ENCODE measurements around the gene INTS1.

The INTS1 gene

DNA sequence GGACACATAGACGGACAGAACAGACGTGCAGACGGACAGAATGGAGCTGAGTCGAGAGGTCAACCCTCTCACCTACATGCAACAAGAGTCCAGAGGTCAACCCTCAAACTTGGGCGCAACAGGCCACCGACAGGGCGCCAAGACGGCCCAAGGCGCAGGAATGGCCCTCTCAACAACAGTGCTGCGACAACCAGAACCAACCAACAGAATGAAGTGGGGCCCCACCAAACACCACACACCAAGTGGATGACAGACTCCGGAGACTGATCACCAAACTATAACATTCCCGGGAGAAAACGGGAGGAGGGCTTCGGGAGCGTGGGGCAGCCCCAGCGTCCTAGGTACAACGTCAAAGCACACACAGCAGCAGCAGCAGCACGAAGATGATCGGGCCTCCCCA is 13.4 kb downstream of the INTS1 start:
- TF ChIP-seq RAD21 (IDR thresholded peaks at IDR 0.05; ENCODE audit: low read depth) (no peak), YY1 (IDR thresholded peaks at IDR 0.05; ENCODE audit: low read depth) (no peak), ZBTB7A (IDR thresholded peaks at IDR 0.05; ENCODE audit: low read depth) (no peak), NFIC (IDR thresholded peaks at IDR 0.05) (no peak), EP300 (IDR thresholded peaks at IDR 0.05; ENCODE audit: borderline replicate concordance) (no peak), FOXM1 (IDR thresholded peaks at IDR 0.05; ENCODE audit: borderline replicate concordance, low read depth) (no peak)
- TF ChIP-seq, protein P1, sequence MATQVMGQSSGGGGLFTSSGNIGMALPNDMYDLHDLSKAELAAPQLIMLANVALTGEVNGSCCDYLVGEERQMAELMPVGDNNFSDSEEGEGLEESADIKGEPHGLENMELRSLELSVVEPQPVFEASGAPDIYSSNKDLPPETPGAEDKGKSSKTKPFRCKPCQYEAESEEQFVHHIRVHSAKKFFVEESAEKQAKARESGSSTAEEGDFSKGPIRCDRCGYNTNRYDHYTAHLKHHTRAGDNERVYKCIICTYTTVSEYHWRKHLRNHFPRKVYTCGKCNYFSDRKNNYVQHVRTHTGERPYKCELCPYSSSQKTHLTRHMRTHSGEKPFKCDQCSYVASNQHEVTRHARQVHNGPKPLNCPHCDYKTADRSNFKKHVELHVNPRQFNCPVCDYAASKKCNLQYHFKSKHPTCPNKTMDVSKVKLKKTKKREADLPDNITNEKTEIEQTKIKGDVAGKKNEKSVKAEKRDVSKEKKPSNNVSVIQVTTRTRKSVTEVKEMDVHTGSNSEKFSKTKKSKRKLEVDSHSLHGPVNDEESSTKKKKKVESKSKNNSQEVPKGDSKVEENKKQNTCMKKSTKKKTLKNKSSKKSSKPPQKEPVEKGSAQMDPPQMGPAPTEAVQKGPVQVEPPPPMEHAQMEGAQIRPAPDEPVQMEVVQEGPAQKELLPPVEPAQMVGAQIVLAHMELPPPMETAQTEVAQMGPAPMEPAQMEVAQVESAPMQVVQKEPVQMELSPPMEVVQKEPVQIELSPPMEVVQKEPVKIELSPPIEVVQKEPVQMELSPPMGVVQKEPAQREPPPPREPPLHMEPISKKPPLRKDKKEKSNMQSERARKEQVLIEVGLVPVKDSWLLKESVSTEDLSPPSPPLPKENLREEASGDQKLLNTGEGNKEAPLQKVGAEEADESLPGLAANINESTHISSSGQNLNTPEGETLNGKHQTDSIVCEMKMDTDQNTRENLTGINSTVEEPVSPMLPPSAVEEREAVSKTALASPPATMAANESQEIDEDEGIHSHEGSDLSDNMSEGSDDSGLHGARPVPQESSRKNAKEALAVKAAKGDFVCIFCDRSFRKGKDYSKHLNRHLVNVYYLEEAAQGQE (IDR thresholded peaks at IDR 0.05; ENCODE audit: low read depth) = no peak
- TF ChIP-seq, protein P2, sequence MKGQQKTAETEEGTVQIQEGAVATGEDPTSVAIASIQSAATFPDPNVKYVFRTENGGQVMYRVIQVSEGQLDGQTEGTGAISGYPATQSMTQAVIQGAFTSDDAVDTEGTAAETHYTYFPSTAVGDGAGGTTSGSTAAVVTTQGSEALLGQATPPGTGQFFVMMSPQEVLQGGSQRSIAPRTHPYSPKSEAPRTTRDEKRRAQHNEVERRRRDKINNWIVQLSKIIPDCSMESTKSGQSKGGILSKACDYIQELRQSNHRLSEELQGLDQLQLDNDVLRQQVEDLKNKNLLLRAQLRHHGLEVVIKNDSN (IDR thresholded peaks at IDR 0.05) = no peak

DNA sequence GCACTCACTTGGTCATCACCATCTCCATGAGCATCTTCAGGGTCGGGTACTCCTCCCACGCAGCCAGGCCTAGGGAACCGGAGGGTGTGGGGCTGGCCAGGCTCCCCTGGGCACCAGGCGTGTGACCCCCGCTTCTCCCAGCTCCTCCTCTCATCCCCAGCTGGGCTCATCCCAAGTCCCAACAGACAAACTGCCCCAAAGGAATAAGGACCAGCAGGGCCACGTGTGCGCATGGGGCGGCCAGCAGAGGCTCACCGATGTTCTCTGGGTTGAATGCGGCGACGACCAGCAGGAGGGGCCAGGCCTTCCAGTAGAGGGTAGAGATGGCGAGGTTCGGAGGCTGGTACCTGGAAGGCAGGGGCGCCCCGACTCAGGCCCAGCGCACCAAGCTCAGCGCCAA is 14.9 kb downstream of the INTS1 start:
- no peak for TF ChIP-seq CEBPB (IDR thresholded peaks at IDR 0.05)
- no peak for TF ChIP-seq TCF12 (IDR thresholded peaks at IDR 0.05; ENCODE audit: low read depth)
- no peak for TF ChIP-seq ZBTB7A (IDR thresholded peaks at IDR 0.05; ENCODE audit: low read depth)
- no peak for TF ChIP-seq TEAD4 (IDR thresholded peaks at IDR 0.05)
- TF ChIP-seq, protein P3, sequence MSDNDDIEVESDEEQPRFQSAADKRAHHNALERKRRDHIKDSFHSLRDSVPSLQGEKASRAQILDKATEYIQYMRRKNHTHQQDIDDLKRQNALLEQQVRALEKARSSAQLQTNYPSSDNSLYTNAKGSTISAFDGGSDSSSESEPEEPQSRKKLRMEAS (IDR thresholded peaks at IDR 0.05) = no peak
- TF ChIP-seq FOXM1 (IDR thresholded peaks at IDR 0.05; ENCODE audit: borderline replicate concordance, low read depth) = no peak
- TF ChIP-seq, protein P2 (IDR thresholded peaks at IDR 0.05) = no peak
- no peak for TF ChIP-seq NFIC (IDR thresholded peaks at IDR 0.05)
- TF ChIP-seq TAF1 (IDR thresholded peaks at IDR 0.05; ENCODE audit: low read depth) = no peak
- no peak for TF ChIP-seq YY1 (IDR thresholded peaks at IDR 0.05; ENCODE audit: low read depth)
- TF ChIP-seq RAD21 (IDR thresholded peaks at IDR 0.05; ENCODE audit: low read depth) = no peak
- TF ChIP-seq EGR1 (IDR thresholded peaks at IDR 0.05) = no peak
- no peak for TF ChIP-seq EP300 (IDR thresholded peaks at IDR 0.05; ENCODE audit: borderline replicate concordance)
- TF ChIP-seq, protein P1 (IDR thresholded peaks at IDR 0.05; ENCODE audit: low read depth) = no peak

DNA sequence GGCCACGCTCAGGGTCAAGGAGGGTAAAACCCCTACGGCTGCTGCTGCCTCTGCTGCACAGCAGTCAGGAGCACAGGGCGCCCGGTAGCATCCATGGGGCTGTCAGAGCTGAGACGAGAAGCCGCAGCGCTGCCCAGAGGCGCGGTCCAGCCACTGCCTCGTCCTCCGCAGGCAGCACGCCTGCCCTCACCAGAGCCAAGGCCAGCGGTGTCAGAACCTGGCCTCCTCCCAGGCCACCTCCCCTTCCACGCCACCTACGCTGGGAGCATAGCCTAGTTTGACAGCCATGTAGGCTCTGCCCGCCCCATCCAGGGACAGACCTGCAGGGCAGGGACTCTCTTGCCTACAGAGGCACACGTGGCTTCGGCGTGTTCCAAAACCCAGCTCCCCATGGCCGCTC is 16.2 kb downstream of the INTS1 start:
- TF ChIP-seq NFIC (IDR thresholded peaks at IDR 0.05) (no peak), ZBTB7A (IDR thresholded peaks at IDR 0.05; ENCODE audit: low read depth) (no peak)

DNA sequence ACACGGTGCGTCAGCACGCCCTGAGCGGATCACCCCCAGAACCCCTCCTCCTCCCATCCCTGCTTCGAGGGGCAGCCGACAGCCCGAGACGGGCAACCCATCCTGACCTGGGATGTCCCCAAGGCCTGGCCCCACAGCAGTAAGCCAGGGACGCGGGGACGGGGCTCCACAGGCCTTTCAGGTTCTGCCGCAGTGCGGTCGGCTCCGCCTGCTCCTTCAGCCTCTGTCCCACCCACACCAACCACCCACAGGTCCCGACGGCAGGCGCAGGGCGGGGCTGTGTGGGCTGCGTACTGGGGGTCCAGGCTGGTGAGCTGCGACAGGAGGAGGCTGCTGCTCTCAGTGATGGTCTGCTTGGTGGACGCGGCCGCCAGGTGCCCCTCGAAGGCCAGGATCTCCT is 16.7 kb downstream of the INTS1 start:
- TF ChIP-seq TEAD4 (IDR thresholded peaks at IDR 0.05) = no peak
- no peak for TF ChIP-seq NFIC (IDR thresholded peaks at IDR 0.05)
- TF ChIP-seq EP300 (IDR thresholded peaks at IDR 0.05; ENCODE audit: borderline replicate concordance) = no peak
- TF ChIP-seq CREB1 (IDR thresholded peaks at IDR 0.05; ENCODE audit: low read depth) = no peak
- TF ChIP-seq, protein P2 (IDR thresholded peaks at IDR 0.05) = no peak
- no peak for TF ChIP-seq TCF12 (IDR thresholded peaks at IDR 0.05; ENCODE audit: low read depth)
- no peak for TF ChIP-seq ZBTB7A (IDR thresholded peaks at IDR 0.05; ENCODE audit: low read depth)
- TF ChIP-seq EGR1 (IDR thresholded peaks at IDR 0.05) = no peak
- TF ChIP-seq, protein P3 (IDR thresholded peaks at IDR 0.05) = no peak
- no peak for TF ChIP-seq CEBPB (IDR thresholded peaks at IDR 0.05)
- TF ChIP-seq YY1 (IDR thresholded peaks at IDR 0.05; ENCODE audit: low read depth) = no peak
- TF ChIP-seq, protein P1 (IDR thresholded peaks at IDR 0.05; ENCODE audit: low read depth) = no peak
- TF ChIP-seq TAF1 (IDR thresholded peaks at IDR 0.05; ENCODE audit: low read depth) = no peak
- no peak for TF ChIP-seq RAD21 (IDR thresholded peaks at IDR 0.05; ENCODE audit: low read depth)
- no peak for TF ChIP-seq FOXM1 (IDR thresholded peaks at IDR 0.05; ENCODE audit: borderline replicate concordance, low read depth)
